HG02571 (cell line): Measurements from ENCODE around the gene SH3RF3.
"Not testable (repeated sequence)": the region's sequence is repeated elsewhere in the genome, so short reads cannot be mapped to it uniquely, and the experiment has no call there.

Source experiments
- ATAC-seq: cut with Tn5 transposase; IDR thresholded peaks from one replicate; pipeline ENCODE4 v1.9.1; 2021; ENCODE audit warnings: mild to moderate bottlenecking, moderate library complexity; ENCODE audit not compliant: unreplicated experiment

Gene SH3RF3

DNA sequence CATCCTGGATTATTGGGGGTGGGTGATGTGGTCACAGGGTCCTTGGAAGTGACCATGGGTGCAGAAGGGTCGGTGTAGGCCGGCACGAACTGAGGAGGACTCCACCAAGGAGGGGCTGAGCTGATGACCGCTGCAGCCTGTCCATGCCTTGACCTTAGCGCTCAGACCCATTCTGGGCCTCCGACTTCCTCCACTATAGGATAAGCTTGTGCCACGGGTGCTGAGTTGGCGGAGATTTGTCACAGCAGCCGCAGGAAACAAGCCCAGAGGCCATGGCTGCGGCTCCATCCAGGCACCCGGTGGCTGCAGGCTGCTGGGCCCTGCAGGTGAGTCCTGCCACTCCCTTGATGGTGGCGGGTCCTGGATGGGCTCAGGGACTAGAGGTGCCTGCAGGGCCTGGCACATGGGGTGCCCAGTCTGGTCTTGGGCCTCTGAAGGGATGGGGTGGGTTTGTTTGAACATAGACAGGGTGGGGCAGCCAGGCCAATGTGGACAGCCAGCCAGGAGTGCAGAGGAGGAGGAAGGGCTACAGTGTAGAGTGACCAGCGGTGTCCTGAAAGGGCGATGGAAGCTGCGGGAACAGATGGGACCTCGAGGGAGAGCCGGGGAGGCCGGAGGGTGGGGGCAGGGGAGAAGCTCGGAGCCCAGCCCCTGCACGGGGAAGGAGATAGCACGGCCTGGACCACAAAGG, 400.0 kb downstream of the SH3RF3 start:
- ATAC-seq = no peak

DNA sequence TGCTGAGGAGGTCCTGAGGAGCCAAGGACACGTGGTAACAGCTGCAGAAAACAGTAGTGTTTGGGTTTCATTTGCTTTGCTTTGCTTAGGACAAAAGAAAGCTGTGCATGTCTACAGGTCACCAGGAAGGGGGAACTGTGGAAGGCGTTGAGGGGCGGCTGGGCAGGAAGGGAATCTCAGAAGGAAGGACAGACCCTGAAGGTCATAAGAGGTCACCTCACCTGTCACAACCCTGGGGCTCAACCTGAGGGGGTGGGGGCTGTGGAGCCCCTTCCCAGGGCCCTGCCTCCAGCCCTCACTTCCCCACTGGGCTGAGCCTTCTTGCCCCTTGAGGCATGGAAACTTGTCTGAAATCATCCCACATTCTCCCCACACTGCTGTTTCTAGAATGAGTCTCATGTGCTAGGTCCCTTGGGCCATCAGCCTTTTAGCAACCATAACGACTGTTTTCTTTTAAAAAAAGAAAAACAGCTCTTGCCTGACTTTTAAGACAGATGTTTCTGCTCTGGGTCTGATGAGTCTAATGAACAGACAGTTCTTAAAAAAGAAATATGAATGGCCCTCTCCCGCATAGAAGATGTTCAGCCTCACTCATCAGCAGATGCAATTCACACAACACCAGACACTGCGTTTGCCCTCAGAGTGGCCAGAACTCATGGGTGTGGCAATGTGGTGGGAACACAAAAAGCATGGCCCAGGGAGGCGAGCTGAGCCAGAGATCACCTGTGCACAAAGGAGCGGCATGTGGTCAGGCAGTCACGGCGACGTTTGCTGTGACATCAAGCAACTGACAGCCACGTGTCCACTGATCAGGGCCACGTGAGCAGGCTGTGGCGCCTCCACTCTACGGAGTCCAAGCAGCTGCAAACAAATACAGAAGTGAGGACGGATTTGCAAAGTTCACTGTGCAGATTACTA, 400.8 kb downstream of the SH3RF3 start:
- ATAC-seq = no peak

GRCh38 chr2:109530712-109531111, 401.7 kb downstream of the SH3RF3 start:
- ATAC-seq = no peak

- no peak for ATAC-seq
Measured at GRCh38 chr2:109531221-109531620, 402.2 kb downstream of the SH3RF3 start.

DNA sequence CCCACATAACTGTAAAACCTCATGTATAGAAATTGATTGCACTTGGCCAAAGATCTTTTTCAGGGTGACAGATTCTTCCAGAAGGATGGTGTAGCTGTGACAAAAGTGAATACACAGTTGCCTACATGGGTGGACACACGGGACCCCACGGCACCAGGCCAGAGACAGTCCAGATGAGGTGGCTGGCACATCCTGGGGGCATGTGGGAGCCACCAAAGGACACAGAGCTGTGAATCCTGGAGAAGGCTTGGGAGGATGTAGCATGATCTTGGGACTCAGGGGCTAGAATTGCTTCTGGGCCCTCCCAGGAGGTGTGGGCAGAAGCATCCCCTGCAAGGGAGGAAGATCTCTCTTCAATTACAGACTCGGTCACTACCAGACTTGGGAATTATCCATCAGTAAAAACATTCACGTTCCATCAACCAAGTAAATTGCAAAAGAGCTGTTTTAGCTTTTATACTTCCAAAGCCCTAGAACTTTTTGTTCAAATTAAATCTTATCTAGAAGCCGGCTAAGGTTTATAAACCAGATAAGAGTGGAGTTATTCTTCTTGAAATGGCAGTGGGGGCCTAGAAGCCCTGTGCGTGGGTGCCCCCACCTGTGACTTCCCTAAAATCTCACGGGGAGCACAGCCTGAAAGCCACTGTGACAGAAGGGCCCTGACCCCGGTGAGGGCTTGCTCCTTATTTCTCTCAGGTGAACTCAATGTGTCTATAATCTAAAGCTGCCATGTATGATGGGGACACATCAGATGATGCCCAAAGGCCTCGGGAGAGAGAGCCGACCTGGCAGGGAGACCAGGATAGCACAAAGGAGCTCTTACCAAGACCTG, 403.1 kb downstream of the SH3RF3 start:
- ATAC-seq = no peak

GRCh38 chr2:109532728-109533076, 403.7 kb downstream of the SH3RF3 start:
- no peak for ATAC-seq

DNA sequence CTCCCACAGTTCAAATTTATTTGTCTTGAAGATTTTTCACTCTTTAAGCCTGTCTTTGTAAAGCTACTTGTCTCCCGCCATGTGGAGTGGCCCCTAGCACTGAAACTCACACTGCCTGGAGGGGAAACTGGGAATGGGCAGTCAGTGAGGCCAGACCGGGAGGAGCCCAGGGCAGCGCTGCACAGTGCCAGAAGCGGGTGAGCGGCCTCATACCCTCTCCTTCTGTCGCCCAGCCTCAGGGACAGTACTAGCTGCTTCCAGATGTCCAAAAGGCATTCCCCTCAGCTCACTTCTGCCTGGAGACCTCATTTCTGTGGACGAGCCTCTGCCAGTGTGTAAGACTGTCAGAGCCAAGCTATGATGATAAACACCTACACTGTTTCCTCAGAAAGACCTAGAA, 404.8 kb downstream of the SH3RF3 start:
- no peak for ATAC-seq

GRCh38 chr2:109535217-109535946, 406.4 kb downstream of the SH3RF3 start:
- no peak for ATAC-seq

DNA sequence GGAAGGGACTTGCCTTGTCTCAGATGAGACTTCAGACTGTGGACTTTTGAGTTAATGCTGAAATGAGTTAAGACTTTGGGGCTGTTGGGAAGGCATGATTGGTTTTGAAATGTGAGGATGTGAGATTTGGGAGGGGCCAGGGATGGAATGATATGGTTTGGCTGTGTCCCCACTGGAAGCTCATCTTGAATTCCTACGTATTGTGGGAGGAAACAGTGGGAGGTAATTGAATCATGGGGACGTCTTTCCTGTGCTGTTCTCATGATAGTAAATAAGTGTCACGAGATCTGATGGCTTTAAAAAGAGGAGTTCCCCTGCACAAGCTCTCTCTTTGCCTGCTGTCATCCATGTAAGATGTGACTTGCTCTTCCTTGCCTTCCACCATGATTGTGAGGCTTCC, 407.6 kb downstream of the SH3RF3 start:
- ATAC-seq = not testable (repeated sequence)

DNA sequence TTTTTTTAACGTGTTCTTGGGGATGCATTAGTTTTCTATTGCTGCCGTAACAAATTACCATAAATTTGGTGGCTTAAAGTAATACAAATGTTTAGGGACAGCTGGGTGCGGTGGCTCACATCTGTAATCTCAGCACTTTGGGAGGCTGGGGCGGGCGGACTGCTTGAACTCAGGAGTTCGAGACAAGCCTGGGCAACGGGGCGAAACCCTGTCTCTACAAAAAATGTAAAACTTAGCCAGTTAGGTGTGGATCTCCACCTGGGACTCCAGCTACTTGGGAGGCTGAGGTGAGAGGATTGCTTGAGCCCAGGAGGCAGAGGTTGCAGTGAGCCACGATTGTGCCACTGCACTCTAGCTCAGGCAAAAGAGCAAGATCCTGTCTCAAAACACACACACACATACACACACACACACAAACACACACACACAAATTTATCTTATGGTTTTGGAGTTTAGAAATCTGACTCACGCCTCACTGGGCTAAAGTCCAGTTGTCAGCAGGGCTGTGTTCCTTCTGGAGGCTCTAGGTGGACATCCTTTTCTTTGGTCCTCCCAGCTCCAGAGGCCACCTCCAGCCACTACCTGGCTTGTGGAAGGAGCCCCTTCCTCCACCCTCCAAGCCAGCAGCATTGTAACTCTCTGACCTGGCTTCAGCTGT, 408.7 kb downstream of the SH3RF3 start:
- ATAC-seq = no peak

DNA sequence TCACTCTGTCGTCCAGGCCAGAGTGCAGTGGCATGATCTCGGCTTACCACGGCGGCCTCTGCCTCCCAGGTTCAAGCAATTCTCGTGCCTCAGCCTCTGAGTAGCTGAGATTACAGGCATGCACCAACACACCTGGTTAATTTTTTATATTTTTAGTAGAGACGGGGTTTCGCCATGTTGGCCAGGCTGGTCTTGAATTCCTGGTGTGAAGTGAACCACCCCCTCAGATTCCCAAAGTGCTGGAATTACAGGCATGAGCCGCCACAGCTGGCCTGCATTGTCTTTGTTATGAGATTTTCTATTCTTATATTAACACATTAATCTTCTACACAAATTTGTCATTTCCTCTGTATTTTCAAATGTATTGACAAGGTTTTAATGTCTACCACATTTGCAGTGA, 409.5 kb downstream of the SH3RF3 start:
- ATAC-seq = no peak

- ATAC-seq = no peak
Measured at GRCh38 chr2:109542384-109542783, 413.4 kb downstream of the SH3RF3 start.

- ATAC-seq = no peak
Measured at GRCh38 chr2:109545828-109546713, 417.1 kb downstream of the SH3RF3 start.

DNA sequence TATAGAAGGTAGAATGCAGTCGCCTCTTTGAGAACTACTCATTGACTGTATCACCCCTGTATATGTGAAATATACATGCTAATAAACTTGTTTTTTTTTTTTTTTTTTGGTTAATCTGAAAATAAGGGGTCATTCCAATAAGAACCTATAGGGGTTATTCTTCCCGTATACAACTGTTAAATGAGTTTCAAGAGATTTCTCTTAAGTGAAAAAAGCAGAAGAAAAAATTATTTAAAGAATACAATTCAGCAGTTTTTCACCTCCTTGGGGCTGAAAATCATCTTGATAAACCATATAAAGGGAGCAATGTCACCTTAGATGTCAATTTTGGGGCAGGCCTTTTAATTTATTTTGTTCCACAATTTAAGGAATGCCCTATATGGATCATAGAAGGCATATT, 418.3 kb downstream of the SH3RF3 start:
- no peak for ATAC-seq

GRCh38 chr2:109549016-109549590, 420.1 kb downstream of the SH3RF3 start:
- ATAC-seq = no peak
